ENCODE results near the gene SLC9A3. TPM values are rescaled to one million over a fixed set of nuclear protein-coding genes. Genes with fewer than 3 reads are reported as not detected.
"Not testable (repeated sequence)": the region's sequence is repeated elsewhere in the genome, so short reads cannot be mapped to it uniquely, and the experiment has no call there.

SLC9A3 gene
- total RNA-seq, 1 experiment from 2014 or later: 1.8 TPM

DNA sequence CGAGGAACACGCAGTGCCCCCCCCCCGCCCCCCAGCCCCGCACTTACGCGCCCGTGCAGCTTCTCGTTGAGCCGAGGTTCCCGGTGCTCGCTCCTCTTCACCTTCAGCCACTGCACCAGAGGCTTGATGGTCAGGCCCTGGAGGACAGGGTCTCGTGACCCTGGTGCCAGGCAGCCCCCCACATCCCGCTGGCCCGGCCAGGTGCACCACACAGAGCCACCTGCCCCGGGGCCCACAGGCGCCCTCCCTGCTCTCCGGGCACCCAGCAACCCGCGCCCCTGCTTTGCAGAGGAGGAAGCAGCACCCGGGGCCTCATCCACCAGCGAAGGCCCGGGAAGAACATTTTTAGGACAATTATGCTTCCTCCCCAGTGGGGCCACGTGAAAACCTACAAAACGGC lies 42.2 kb downstream of the SLC9A3 start:
- no peak for DNase-seq
- no peaks in the 10 kb centered on the region for H3K27me3 ChIP-seq (ENCODE audit: control insufficient read depth, insufficient read depth, low read length)
- no peak overlapping the region for H3K4me3 ChIP-seq (ENCODE audit: insufficient read depth, low read depth, low read length)
- no peaks in the 10 kb centered on the region for H3K36me3 ChIP-seq (replicated peaks; ENCODE audit: control insufficient read depth, insufficient read depth, low read length)

- DNase-seq: no peak
- no peaks in the 10 kb centered on the region for H3K36me3 ChIP-seq (replicated peaks; ENCODE audit: control insufficient read depth, insufficient read depth, low read length)
- H3K27me3 ChIP-seq (ENCODE audit: control insufficient read depth, insufficient read depth, low read length): peaks cover 3% of the 10 kb centered on the region; the same call in 1 of the 2 replicates
- no peak overlapping the region for H3K4me3 ChIP-seq (ENCODE audit: insufficient read depth, low read depth, low read length)
Measured at GRCh38 chr5:481347-481746, 42.9 kb downstream of the SLC9A3 start.

GRCh38 chr5:479566-480319 lies 44.5 kb downstream of the SLC9A3 start:
- Histone ChIP-seq H3K4me3 (ENCODE audit: insufficient read depth, low read depth, low read length) (no peak overlapping the region), H3K36me3 (replicated peaks; ENCODE audit: control insufficient read depth, insufficient read depth, low read length) (no peaks in the 10 kb centered on the region), H3K27me3 (ENCODE audit: control insufficient read depth, insufficient read depth, low read length) (peaks cover 19% of the 10 kb centered on the region)
- DNase-seq: no peak

DNA sequence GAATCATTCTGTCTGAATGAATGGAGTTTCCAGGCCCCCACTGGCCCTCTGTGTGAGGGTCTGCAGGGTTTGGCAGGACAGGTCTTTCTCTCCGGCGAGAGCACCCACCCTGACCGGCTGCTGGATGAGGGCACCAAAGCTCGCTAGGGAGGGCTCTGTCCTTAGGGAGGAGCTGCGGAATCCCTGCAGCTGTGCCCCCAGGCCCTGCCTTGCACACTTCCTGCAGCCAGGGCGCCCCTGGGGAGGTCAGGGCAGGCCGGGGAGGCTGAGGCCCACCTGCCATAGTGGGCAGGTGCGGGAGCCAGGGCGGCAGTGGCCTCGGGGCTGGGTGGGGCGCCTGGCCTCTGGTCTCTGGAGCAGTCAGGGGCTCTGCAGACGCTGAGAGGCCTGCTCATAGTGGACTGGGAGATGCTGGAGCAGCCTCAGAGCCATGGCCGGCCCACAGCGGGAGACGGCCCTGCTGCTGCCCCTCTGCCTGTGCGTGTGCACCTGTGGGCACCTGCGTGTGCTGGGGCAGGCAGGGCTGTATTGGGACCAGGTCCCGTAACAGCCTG lies 45.2 kb downstream of the SLC9A3 start:
- no peaks in the 10 kb centered on the region for H3K36me3 ChIP-seq (replicated peaks; ENCODE audit: control insufficient read depth, insufficient read depth, low read length)
- no peak overlapping the region for H3K4me3 ChIP-seq (ENCODE audit: insufficient read depth, low read depth, low read length)
- peaks cover 20% of the 10 kb centered on the region for H3K27me3 ChIP-seq (ENCODE audit: control insufficient read depth, insufficient read depth, low read length)
- DNase-seq: no peak

- DNase-seq: no peak
- H3K27me3 ChIP-seq (ENCODE audit: control insufficient read depth, insufficient read depth, low read length): peaks cover 26% of the 10 kb centered on the region
Measured at GRCh38 chr5:478369-478981, 45.8 kb downstream of the SLC9A3 start.

GRCh38 chr5:477871-478270 lies 46.4 kb downstream of the SLC9A3 start:
- H3K36me3 ChIP-seq (replicated peaks; ENCODE audit: control insufficient read depth, insufficient read depth, low read length): no peaks in the 10 kb centered on the region
- peaks cover 27% of the 10 kb centered on the region for H3K27me3 ChIP-seq (ENCODE audit: control insufficient read depth, insufficient read depth, low read length)
- no peak for DNase-seq
- H3K4me3 ChIP-seq (ENCODE audit: insufficient read depth, low read depth, low read length): no peak overlapping the region

More at GRCh38 chr5:478369-478981, 45.8 kb downstream of the SLC9A3 start:
- no peak overlapping the region for H3K4me3 ChIP-seq (ENCODE audit: insufficient read depth, low read depth, low read length)
- H3K36me3 ChIP-seq (replicated peaks; ENCODE audit: control insufficient read depth, insufficient read depth, low read length): no peaks in the 10 kb centered on the region

DNA sequence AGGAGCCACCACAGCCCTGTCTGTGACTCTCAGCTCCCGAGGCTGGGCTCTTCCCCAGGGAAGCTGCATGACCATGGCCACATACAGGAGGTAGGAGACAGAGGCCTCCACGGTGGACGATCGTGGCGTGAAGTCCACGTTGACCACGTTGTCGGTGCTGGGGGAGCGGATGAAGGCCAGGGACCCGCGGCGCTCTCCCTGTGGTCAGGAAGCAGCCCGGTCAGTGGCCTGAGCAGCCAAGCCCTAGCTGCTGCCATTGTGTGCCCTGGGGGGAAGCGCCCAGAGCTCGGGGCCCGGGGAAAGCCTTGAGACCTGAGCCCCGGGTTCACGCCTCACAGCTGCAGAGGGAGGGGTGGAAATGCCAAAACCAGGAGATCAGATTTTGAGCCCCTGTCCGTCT lies 47.0 kb downstream of the SLC9A3 start:
- DNase-seq: no peak
- H3K36me3 ChIP-seq (replicated peaks; ENCODE audit: control insufficient read depth, insufficient read depth, low read length): no peaks in the 10 kb centered on the region
- peaks cover 27% of the 10 kb centered on the region for H3K27me3 ChIP-seq (ENCODE audit: control insufficient read depth, insufficient read depth, low read length)
- no peak overlapping the region for H3K4me3 ChIP-seq (ENCODE audit: insufficient read depth, low read depth, low read length)

DNA sequence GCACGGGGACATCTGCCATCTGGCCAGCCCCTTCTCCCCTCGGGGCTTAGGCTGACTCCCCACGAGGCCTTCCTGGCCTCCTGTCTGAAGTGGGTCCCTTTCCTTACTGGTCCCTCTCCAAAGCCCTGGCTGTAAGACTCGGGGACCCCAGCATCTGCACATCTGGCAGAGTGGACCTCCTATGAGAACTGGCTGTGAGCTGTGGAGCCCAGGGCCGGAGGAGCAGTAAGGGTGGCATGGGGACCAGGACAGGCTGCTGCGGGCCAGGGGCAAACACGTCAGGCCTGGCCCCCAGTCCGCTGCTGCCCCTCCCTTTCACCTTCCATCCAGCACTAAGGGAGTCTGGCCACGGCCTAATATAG lies 47.5 kb downstream of the SLC9A3 start:
- H3K4me3 ChIP-seq (ENCODE audit: insufficient read depth, low read depth, low read length): no peak overlapping the region

DNA sequence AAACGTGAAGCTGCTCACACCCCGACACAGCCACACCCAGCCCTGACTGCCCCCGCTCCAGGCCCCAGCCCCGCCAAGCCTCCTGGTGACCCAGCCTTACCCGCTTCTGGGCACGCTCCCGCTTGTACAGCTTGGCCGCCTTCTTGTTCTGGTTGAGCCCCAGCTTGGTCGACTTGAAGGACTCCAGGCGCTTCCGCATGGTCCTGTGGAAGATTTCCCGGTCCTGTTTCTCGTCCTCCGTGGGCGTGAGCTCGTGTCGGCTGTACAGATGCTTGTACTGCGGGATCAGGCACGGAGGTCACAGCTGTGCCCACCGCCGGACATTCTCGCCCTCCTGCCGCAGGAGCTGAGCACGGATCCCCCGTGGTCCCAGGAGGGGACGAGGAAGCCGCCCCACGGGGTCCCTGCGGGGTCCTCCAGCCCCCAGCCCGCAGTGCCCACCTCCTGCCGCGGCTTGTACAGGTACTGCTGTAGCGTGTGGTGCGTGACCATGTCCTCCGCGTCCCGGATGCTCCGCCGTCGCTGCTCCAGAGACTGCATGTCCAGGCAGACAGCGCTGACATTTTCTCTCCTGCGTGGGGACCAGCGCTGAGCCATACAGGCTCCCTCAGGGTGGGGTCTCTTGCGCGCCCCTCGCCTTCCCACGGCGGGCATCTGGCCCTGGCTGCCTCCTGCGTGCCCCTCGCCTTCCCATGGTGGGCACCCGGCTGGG lies 48.0 kb downstream of the SLC9A3 start:
- H3K36me3 ChIP-seq (replicated peaks; ENCODE audit: control insufficient read depth, insufficient read depth, low read length): no peaks in the 10 kb centered on the region
- H3K27me3 ChIP-seq (ENCODE audit: control insufficient read depth, insufficient read depth, low read length): peaks cover 27% of the 10 kb centered on the region
- no peak overlapping the region for H3K4me3 ChIP-seq (ENCODE audit: insufficient read depth, low read depth, low read length)
- DNase-seq: no peak

More for the DNA sequence above, 47.5 kb downstream of the SLC9A3 start:
- DNase-seq: no peak
- peaks cover 27% of the 10 kb centered on the region for H3K27me3 ChIP-seq (ENCODE audit: control insufficient read depth, insufficient read depth, low read length)
- H3K36me3 ChIP-seq (replicated peaks; ENCODE audit: control insufficient read depth, insufficient read depth, low read length): no peaks in the 10 kb centered on the region

- peak; percentile 71 for DNase-seq
- Histone ChIP-seq H3K4me3 (ENCODE audit: insufficient read depth, low read depth, low read length) (no peak overlapping the region), H3K27me3 (ENCODE audit: control insufficient read depth, insufficient read depth, low read length) (peaks cover 27% of the 10 kb centered on the region), H3K36me3 (replicated peaks; ENCODE audit: control insufficient read depth, insufficient read depth, low read length) (no peaks in the 10 kb centered on the region)
Measured at GRCh38 chr5:475704-476101, 48.5 kb downstream of the SLC9A3 start.

GRCh38 chr5:474840-475661 lies 49.2 kb downstream of the SLC9A3 start:
- no peaks in the 10 kb centered on the region for H3K36me3 ChIP-seq (replicated peaks; ENCODE audit: control insufficient read depth, insufficient read depth, low read length)
- peak overlapping the region; percentile 64 for H3K4me3 ChIP-seq (ENCODE audit: insufficient read depth, low read depth, low read length)
- peak; percentile 80 for DNase-seq
- peaks cover 27% of the 10 kb centered on the region for H3K27me3 ChIP-seq (ENCODE audit: control insufficient read depth, insufficient read depth, low read length)

GRCh38 chr5:474232-474839 lies 49.9 kb downstream of the SLC9A3 start:
- H3K27me3 ChIP-seq (ENCODE audit: control insufficient read depth, insufficient read depth, low read length): peaks cover 27% of the 10 kb centered on the region
- H3K4me3 ChIP-seq (ENCODE audit: insufficient read depth, low read depth, low read length): peak overlapping the region; percentile 64
- not testable (repeated sequence) for DNase-seq; H3K36me3 ChIP-seq (replicated peaks; ENCODE audit: control insufficient read depth, insufficient read depth, low read length)

GRCh38 chr5:473551-474192 lies 50.6 kb downstream of the SLC9A3 start:
- peak; percentile 89 for DNase-seq
- no peaks in the 10 kb centered on the region for H3K36me3 ChIP-seq (replicated peaks; ENCODE audit: control insufficient read depth, insufficient read depth, low read length)
- H3K4me3 ChIP-seq (ENCODE audit: insufficient read depth, low read depth, low read length): peak overlapping the region; percentile 64
- peaks cover 27% of the 10 kb centered on the region for H3K27me3 ChIP-seq (ENCODE audit: control insufficient read depth, insufficient read depth, low read length)

Data from H7 (cell line).